Caco-2 (cell line): ENCODE results near the gene DYRK1A. TPM values are rescaled to one million over a fixed set of nuclear protein-coding genes. Genes with fewer than 3 reads are reported as not detected.

ENCODE experiments used
- BruUV-seq: library from RNA; stranded (reverse); fragments of 400-500 nt; replicated peaks from 2 replicates; lab custom pipeline; 2021; lab: Mats Ljungman, UMichigan
- CTCF ChIA-PET: fragments of 300-600 bp; sonication (Branson Sonifier 250); formaldehyde crosslinking; loops from one replicate; lab custom pipeline; 2022; ENCODE audit warnings: antibody characterized with exemption; lab: Charles Lee
- POLR2A ChIA-PET: fragments of 300-600 bp; sonication (Branson Sonifier 250); formaldehyde crosslinking; loops from one replicate; lab custom pipeline; 2022; ENCODE audit warnings: antibody characterized with exemption; lab: Charles Lee
- DNase-seq, 2 experiments: peaks; one replicate each; pipeline versions ENCODE4 v3.0.0 to v3.0.0-alpha.2; 2020 to 2022
- H3K27me3 ChIP-seq: replicated peaks from 2 replicates; pipeline ENCODE4 v1.6.0; 2011; ENCODE audit warnings: low read length; ENCODE audit not compliant: control insufficient read depth, insufficient read depth
- H3K36me3 ChIP-seq: 2 replicates; pipeline ENCODE4 v1.5.1; 2011; ENCODE audit warnings: low read length; ENCODE audit not compliant: control insufficient read depth, insufficient read depth
- H3K4me1 ChIP-seq: fragments of 250-450 bp; sonication (Bioruptor Pico); 2 replicates; pipeline ENCODE4 v1.5.1; 2020; ENCODE audit warnings: mild to moderate bottlenecking
- H3K4me3 ChIP-seq: 2 replicates; pipeline ENCODE4 v1.5.1; 2011; ENCODE audit warnings: low read depth, mild to moderate bottlenecking, control low read depth, low read length
- H3K9me3 ChIP-seq: fragments of 250-450 bp; sonication (Bioruptor Pico); 2 replicates; pipeline ENCODE4 v1.5.1; 2020; ENCODE audit warnings: mild to moderate bottlenecking, moderate library complexity
- H3K27ac Mint-ChIP-seq: one replicate; pipeline ENCODE4 v1.8.0; 2022; ENCODE audit warnings: mixed read lengths; ENCODE audit not compliant: unreplicated experiment
- H3K27me3 Mint-ChIP-seq: one replicate; pipeline ENCODE4 v1.8.0; 2022; ENCODE audit warnings: mixed read lengths; ENCODE audit not compliant: insufficient read depth, unreplicated experiment
- H3K36me3 Mint-ChIP-seq: one replicate; pipeline ENCODE4 v1.8.0; 2022; ENCODE audit warnings: mild to moderate bottlenecking, mixed read lengths; ENCODE audit not compliant: insufficient read depth, unreplicated experiment
- H3K4me1 Mint-ChIP-seq: one replicate; pipeline ENCODE4 v1.8.0; 2022; ENCODE audit warnings: low read depth, mixed read lengths; ENCODE audit not compliant: unreplicated experiment
- H3K4me3 Mint-ChIP-seq: one replicate; pipeline ENCODE4 v1.8.0; 2022; ENCODE audit warnings: mild to moderate bottlenecking, moderate library complexity, mixed read lengths; ENCODE audit not compliant: unreplicated experiment
- H3K9me3 Mint-ChIP-seq: one replicate; pipeline ENCODE4 v1.8.0; 2022; ENCODE audit warnings: mixed read lengths; ENCODE audit not compliant: unreplicated experiment
- intact Hi-C: fragments of 100-400 bp; cut with micrococcal nuclease; formaldehyde crosslinking; loops from one replicate; pipeline ENCODE4 v1.10.0; 2022; ENCODE audit not compliant: unreplicated experiment
- total RNA-seq: library from RNA; stranded (reverse); gene quantifications from 2 replicates; pipeline ENCODE4 v1.2.3, GENCODE V29; 2022
- TF ChIP-seq, protein P1 (sequence below), 2 experiments: fragments of 200-600 bp in 1 of 2; IDR thresholded peaks; 1 replicate in 1 of 2; 2 replicates in 1 of 2; pipeline versions ENCODE4 v1.5.1 to v1.8.0; 2011 to 2022; ENCODE audit warnings: antibody characterized with exemption in 1 of 2, control low read depth in 1 of 2, inconsistent platforms in 1 of 2, low read depth in 1 of 2, low read length in 1 of 2, mild to moderate bottlenecking in 1 of 2, moderate library complexity in 1 of 2; ENCODE audit not compliant: insufficient read depth in 1 of 2, severe bottlenecking in 1 of 2, unreplicated experiment in 1 of 2

DYRK1A gene
- total RNA-seq, 1 experiment from 2014 or later, result 50.9 TPM

DNA sequence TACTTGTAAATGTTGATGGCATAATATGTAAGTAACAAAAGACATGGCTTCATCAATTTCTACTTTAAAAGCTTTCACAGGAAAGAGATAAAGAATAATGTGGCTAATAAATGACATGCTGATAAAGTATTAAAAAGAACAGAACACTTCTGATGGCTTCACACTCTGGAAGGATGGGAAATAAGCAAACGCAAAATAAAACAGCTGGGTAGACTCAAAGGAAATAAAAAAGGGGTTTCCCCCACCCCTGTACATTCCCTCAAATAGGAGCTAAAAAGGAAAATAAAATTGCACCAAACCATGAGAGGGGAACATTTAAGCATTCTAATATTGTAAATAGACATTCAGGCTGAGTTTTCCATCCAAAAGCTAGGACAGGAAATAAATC is 27.0 kb upstream of the DYRK1A start:
- TF ChIP-seq, protein P1, sequence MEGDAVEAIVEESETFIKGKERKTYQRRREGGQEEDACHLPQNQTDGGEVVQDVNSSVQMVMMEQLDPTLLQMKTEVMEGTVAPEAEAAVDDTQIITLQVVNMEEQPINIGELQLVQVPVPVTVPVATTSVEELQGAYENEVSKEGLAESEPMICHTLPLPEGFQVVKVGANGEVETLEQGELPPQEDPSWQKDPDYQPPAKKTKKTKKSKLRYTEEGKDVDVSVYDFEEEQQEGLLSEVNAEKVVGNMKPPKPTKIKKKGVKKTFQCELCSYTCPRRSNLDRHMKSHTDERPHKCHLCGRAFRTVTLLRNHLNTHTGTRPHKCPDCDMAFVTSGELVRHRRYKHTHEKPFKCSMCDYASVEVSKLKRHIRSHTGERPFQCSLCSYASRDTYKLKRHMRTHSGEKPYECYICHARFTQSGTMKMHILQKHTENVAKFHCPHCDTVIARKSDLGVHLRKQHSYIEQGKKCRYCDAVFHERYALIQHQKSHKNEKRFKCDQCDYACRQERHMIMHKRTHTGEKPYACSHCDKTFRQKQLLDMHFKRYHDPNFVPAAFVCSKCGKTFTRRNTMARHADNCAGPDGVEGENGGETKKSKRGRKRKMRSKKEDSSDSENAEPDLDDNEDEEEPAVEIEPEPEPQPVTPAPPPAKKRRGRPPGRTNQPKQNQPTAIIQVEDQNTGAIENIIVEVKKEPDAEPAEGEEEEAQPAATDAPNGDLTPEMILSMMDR (IDR thresholded peaks at IDR 0.05; ENCODE audit: insufficient read depth in 1 of 2, low read depth in 1 of 2, low read length in 1 of 2, severe bottlenecking in 1 of 2, unreplicated experiment in 1 of 2), result no peak
- CTCF ChIA-PET, result no interaction called here
- H3K36me3 ChIP-seq, result no peaks in the 10 kb centered on the region
- POLR2A ChIA-PET, result no interaction called here
- no peaks in the 10 kb centered on the region for H3K9me3 ChIP-seq
- BruUV-seq, result no TSS peak
- H3K4me3 ChIP-seq, result no peak overlapping the region
- Mint-ChIP-seq H3K4me3 (peak overlapping the region; percentile 64), H3K36me3 (peaks cover 6% of the 10 kb centered on the region), H3K27ac (peak overlapping the region; percentile 53), H3K9me3 (no peaks in the 10 kb centered on the region), H3K27me3 (no peaks in the 10 kb centered on the region), H3K4me1 (peaks cover 17% of the 10 kb centered on the region)
- H3K27me3 ChIP-seq, result no peaks in the 10 kb centered on the region
- intact Hi-C loops, result loop anchor here (2.0 kb wide), 1 partner anchor 25 kb away; no protein-coding TSS in a partner anchor
- DNase-seq, result no peak
- H3K4me1 ChIP-seq, result peaks cover 16% of the 10 kb centered on the region

DNA sequence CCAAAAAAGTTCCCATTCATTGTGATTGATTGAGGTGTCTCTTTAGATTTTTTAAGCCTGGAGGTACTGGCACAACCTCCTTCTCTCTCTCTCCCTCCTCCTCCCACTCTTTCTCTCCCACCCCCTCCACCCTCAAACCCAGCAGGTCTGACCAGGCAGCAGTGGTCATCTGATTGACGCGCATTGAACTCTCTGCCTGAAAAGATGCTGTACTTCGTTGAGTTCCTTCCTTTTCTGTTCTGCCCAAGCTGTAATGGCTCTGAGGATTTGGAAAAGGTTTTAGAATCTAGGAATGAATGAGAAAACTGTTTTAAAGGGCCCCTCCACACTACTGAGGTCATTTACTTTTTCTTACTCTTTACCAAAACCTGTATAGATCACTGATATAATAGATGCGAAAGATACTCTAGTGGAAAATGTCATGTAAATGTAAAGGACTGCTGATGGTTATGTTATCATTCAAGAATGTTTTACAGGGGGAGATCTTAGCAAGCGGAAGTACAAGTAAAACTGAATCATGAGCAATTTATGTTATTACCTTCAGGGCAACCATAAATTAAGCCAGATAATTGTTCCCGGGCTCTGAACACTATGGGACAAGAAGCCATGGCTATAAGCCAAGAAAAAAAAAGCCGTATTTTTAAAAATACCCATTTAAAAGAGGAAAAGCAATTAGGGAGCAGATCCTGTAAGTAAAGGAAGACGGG is 25.2 kb upstream of the DYRK1A start:
- no peak overlapping the region for H3K4me3 Mint-ChIP-seq
- TF ChIP-seq, protein P1 (IDR thresholded peaks at IDR 0.05; ENCODE audit: insufficient read depth in 1 of 2, low read depth in 1 of 2, low read length in 1 of 2, severe bottlenecking in 1 of 2, unreplicated experiment in 1 of 2), result no peak
- no peaks in the 10 kb centered on the region for H3K9me3 ChIP-seq
- intact Hi-C loops, result no loop called here
- no peaks in the 10 kb centered on the region for H3K27me3 Mint-ChIP-seq
- H3K27me3 ChIP-seq, result no peaks in the 10 kb centered on the region
- H3K4me1 ChIP-seq, result peaks cover 16% of the 10 kb centered on the region
- no TSS peak for BruUV-seq
- peaks cover 17% of the 10 kb centered on the region for H3K4me1 Mint-ChIP-seq
- ChIA-PET POLR2A (no interaction called here), CTCF (no interaction called here)
- H3K27ac Mint-ChIP-seq, result no peak overlapping the region
- no peak for DNase-seq
- no peaks in the 10 kb centered on the region for H3K9me3 Mint-ChIP-seq
- no peaks in the 10 kb centered on the region for H3K36me3 ChIP-seq
- H3K4me3 ChIP-seq, result no peak overlapping the region
- peaks cover 6% of the 10 kb centered on the region for H3K36me3 Mint-ChIP-seq

DNA sequence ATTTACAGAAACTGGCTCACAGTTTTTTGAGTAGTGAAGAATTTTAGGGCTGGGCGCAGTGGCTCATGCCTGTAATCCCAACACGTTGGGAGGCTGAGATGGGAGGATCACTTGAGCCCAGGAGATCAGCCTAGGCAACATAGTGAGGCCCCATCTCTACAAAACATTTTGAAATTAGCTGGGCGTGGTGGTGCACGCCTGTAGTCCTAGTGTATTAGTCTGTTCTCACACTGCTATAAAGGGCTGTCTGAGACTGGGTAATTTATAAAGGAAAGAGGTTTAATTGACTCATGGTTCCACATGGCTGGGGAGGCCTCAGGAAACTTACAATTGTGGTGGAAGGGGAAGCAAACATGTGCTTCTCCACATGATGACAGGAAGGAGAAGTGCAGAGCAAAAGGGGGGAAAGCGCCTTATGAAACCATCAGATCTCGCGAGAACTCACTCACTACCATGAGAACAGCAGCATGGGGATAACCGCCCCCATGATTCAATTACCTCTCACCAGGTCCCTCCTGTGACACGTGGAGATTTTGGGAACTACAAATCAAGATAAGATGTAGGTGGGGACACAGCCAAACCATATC is 24.4 kb upstream of the DYRK1A start:
- Mint-ChIP-seq H3K27ac (no peak overlapping the region), H3K36me3 (peaks cover 6% of the 10 kb centered on the region), H3K9me3 (no peaks in the 10 kb centered on the region), H3K27me3 (no peaks in the 10 kb centered on the region), H3K4me1 (peaks cover 17% of the 10 kb centered on the region), H3K4me3 (no peak overlapping the region)
- ChIA-PET CTCF (no interaction called here), POLR2A (no interaction called here)
- H3K36me3 ChIP-seq, result no peaks in the 10 kb centered on the region
- peaks cover 16% of the 10 kb centered on the region for H3K4me1 ChIP-seq
- TF ChIP-seq, protein P1 (IDR thresholded peaks at IDR 0.05; ENCODE audit: insufficient read depth in 1 of 2, low read depth in 1 of 2, low read length in 1 of 2, severe bottlenecking in 1 of 2, unreplicated experiment in 1 of 2), result no peak
- DNase-seq, result no peak
- H3K4me3 ChIP-seq, result no peak overlapping the region
- intact Hi-C loops, result no loop called here
- BruUV-seq, result no TSS peak
- no peaks in the 10 kb centered on the region for H3K9me3 ChIP-seq
- H3K27me3 ChIP-seq, result no peaks in the 10 kb centered on the region
